HepG2 (cell line): ENCODE data around the gene KRTAP2-3. TPM values are rescaled to one million over a fixed set of nuclear protein-coding genes. Genes with fewer than 3 reads are reported as not detected.

Experiments
- ATAC-seq: fragments of 200-7000 bp; cut with Tn5 transposase; 3 replicates; pipeline ENCODE4 v1.9.1; 2020; ENCODE audit warnings: mild to moderate bottlenecking, moderate library complexity
- BruUV-seq: library from RNA; stranded (reverse); fragments of 400-500 nt; replicated peaks from 2 replicates; lab custom pipeline; 2021; lab: Mats Ljungman, UMichigan
- CTCF ChIA-PET: fragments of 300-600 bp; formaldehyde crosslinking; extraction: SDS; loops from one replicate; lab custom pipeline; 2021; ENCODE audit warnings: low total read pairs, inconsistent platforms, low intra/inter-chr PET ratio; lab: Yijun Ruan, JAX
- POLR2A ChIA-PET: fragments of 350-600 bp; sonication (Branson Sonifier 250); formaldehyde crosslinking; loops from one replicate; lab custom pipeline; 2020; ENCODE audit warnings: antibody characterized with exemption, inconsistent platforms; lab: Yijun Ruan, JAX
- DNase-seq: peaks from one replicate; pipeline ENCODE4 v3.0.0-alpha.2; 2015; ENCODE audit warnings: low spot score
- FAIRE-seq: peaks from 3 replicates; lab custom pipeline; 2011; peaks lifted over from hg19 to GRCh38; lab: Jason Lieb, UNC
- H2AFZ ChIP-seq: one replicate; pipeline ENCODE4 v1.6.1; 2011; ENCODE audit warnings: low read length, inconsistent platforms
- H3K27ac ChIP-seq: fragments of 300-600 bp; 3 replicates; pipeline ENCODE4 v1.8.0; 2011; ENCODE audit warnings: mixed run types, mild to moderate bottlenecking, mixed read lengths, low read length, inconsistent platforms; ENCODE audit not compliant: insufficient read depth; ENCODE audit errors: extremely low read length
- H3K27me3 ChIP-seq, 2 experiments: fragments of 200-600 bp in 1 of 2; 2 replicates in 1 of 2; 3 replicates in 1 of 2; pipeline versions ENCODE4 v1.6.0 to v1.8.0; 2011; ENCODE audit warnings: low read length in 2 of 2, mild to moderate bottlenecking in 2 of 2, moderate library complexity in 2 of 2, inconsistent platforms in 1 of 2; ENCODE audit not compliant: insufficient read depth in 2 of 2, control insufficient read depth in 1 of 2
- H3K36me3 ChIP-seq, 2 experiments: fragments of 200-600 bp in 1 of 2; replicated peaks in 1 of 2; 2 replicates in 1 of 2; 3 replicates in 1 of 2; pipeline versions ENCODE4 v1.5.1 to v1.8.0; 2011; ENCODE audit warnings: low read length in 2 of 2, inconsistent platforms in 1 of 2; ENCODE audit not compliant: insufficient read depth in 2 of 2, control insufficient read depth in 1 of 2
- H3K4me1 ChIP-seq: 2 replicates; pipeline ENCODE4 v1.5.1; 2012; ENCODE audit warnings: low read length, inconsistent platforms; ENCODE audit not compliant: insufficient read depth
- H3K4me2 ChIP-seq: 2 replicates; pipeline ENCODE4 v1.6.0; 2011; ENCODE audit warnings: low read depth, low read length, inconsistent platforms
- H3K4me3 ChIP-seq, 3 experiments: fragments of 200-600 bp in 1 of 3; sonication (generic), shearing (Covaris generic) in 1 of 3; replicated peaks in 1 of 3; 2 replicates each; pipeline ENCODE4 v1.5.1; 2011 to 2016; ENCODE audit warnings: low read length in 3 of 3, inconsistent platforms in 2 of 3, low read depth in 2 of 3, mild to moderate bottlenecking in 2 of 3, control low read depth in 1 of 3, mixed read lengths in 1 of 3; ENCODE audit not compliant: insufficient read depth in 1 of 3
- H3K79me2 ChIP-seq: one replicate; pipeline ENCODE4 v1.6.1; 2011; ENCODE audit warnings: low read length, inconsistent platforms; ENCODE audit not compliant: insufficient read depth
- H3K9ac ChIP-seq: 2 replicates; pipeline ENCODE4 v1.6.0; 2011; ENCODE audit warnings: mild to moderate bottlenecking, low read depth, low read length, inconsistent platforms; ENCODE audit not compliant: insufficient read depth
- H3K9me3 ChIP-seq: 2 replicates; pipeline ENCODE4 v1.5.1; 2012; ENCODE audit warnings: mild to moderate bottlenecking, low read length
- H4K20me1 ChIP-seq: 2 replicates; pipeline ENCODE4 v1.6.0; 2011; ENCODE audit warnings: inconsistent platforms, mild to moderate bottlenecking, low read length, moderate library complexity; ENCODE audit not compliant: insufficient read depth
- SNRNP70 ChIP-seq: fragments of 200-400 bp; formaldehyde crosslinking; IDR thresholded peaks from 2 replicates; pipeline ENCODE4 v1.6.1; 2017; ENCODE audit warnings: mild to moderate bottlenecking, low read depth, low read length, moderate library complexity
- ZNF687 ChIP-seq: sonication (generic); formaldehyde crosslinking; IDR thresholded peaks from 2 replicates; pipeline ENCODE4 v1.5.1; 2020; ENCODE audit warnings: mild to moderate bottlenecking, missing genetic modification reagents, moderate library complexity
- WGBS: methylation state at CpG from one replicate; pipeline ENCODE4 v1.1.6; 2017; ENCODE audit warnings: low lambda C conversion rate; 5-methylcytosine and 5-hydroxymethylcytosine counted together
- in situ Hi-C: cut with HindIII; loops from 2 replicates; pipeline ENCODE4 v1.10.0; 2017; ENCODE audit warnings: low pct_unique_long_range_greater_than_20kb; ENCODE audit not compliant: extremely low pct_ligation_motif_present
- intact Hi-C: fragments of 100-400 bp; cut with micrococcal nuclease; formaldehyde crosslinking; loops from one replicate; pipeline ENCODE4 v1.10.0; 2022; ENCODE audit not compliant: unreplicated experiment
- polyA plus RNA-seq, 8 experiments: library from polyadenylated mRNA; depleted of rRNA in 3 of 8; stranded (reverse) in 7 of 8; unstranded in 1 of 8; fragments of >200 nt; fragmentation: Illumina TruSeq in 4 of 8; extraction: Trizol in 4 of 8; gene quantifications; 2 replicates each; pipeline versions ENCODE4 v1.2.1 to v1.2.3, GENCODE V29; 2011 to 2016; ENCODE audit warnings: low read depth in 4 of 8, missing spikeins in 1 of 8, mixed read lengths in 1 of 8; ENCODE audit not compliant: insufficient read depth in 1 of 8
- total RNA-seq, 5 experiments: library from RNA; depleted of rRNA; stranded (reverse); fragments of >200 nt; fragmentation: Illumina TruSeq; extraction: Trizol; gene quantifications; 2 replicates each; pipeline ENCODE4 v1.2.3, GENCODE V29; 2016; ENCODE audit warnings: low read depth in 1 of 5

The KRTAP2-3 gene
- total and polyA plus RNA-seq, 2 of the 13 experiments (the other 11 are each of a cell fraction or from before 2014, with no cell fraction given): 0.25 TPM; not detected in 1

- BruUV-seq: no TSS peak
- intact Hi-C loops: no loop called here
- Histone ChIP-seq H2AFZ (no peak overlapping the region), H3K27ac (no peak overlapping the region), H3K4me2 (no peak overlapping the region), H3K4me1 (no peaks in the 10 kb centered on the region), H3K9me3 (no peaks in the 10 kb centered on the region), H3K4me3 (no peak overlapping the region), H3K36me3 (no peaks in the 10 kb centered on the region), H3K27me3 (peaks cover 0 to 5% of the 10 kb centered on the region in 2 experiments; a peak in 1 of 5 replicates), H3K79me2 (no peaks in the 10 kb centered on the region), H4K20me1 (no peaks in the 10 kb centered on the region), H3K9ac (no peak overlapping the region)
- DNase-seq (no peak), ATAC-seq (no peak; the same call in 2 of the 3 replicates), FAIRE-seq (no peak)
- in situ Hi-C loops: no loop called here
- WGBS: 79% methylated on average over 5 of the region's 5 CpGs
- POLR2A ChIA-PET: interaction anchor here (1.3 kb wide), 1 partner anchor 13 kb away, joined by 4 read pairs; no protein-coding TSS in a partner anchor
- TF ChIP-seq ZNF687 (CRISPR knock-in tag) (peak; percentile 21; the same call in 1 of the 2 replicates), SNRNP70 (no peak)
- CTCF ChIA-PET: no interaction called here
Observed at GRCh38 chr17:41071606-41072360, 11.9 kb upstream of the KRTAP2-3 start.
